Suprapubic skin (tissue), 4 donors: ENCODE data around the gene EDC4. TPM values are rescaled to one million over a fixed set of nuclear protein-coding genes. Genes with fewer than 3 reads are reported as not detected.

Source experiments
- DNase-seq, 2 donors: peaks; one replicate each; pipeline ENCODE4 v3.0.0-alpha.2; 2019; ENCODE audit warnings: low spot score in 2 of 2
- H3K27ac ChIP-seq: fragments of 200-600 bp; sonication (generic); one replicate; pipeline ENCODE4 v1.5.1; 2019
- H3K27me3 ChIP-seq: fragments of 200-600 bp; sonication (generic); one replicate; pipeline ENCODE4 v1.5.1; 2019
- H3K36me3 ChIP-seq: fragments of 200-600 bp; sonication (generic); one replicate; pipeline ENCODE4 v1.5.1; 2019
- H3K4me1 ChIP-seq: fragments of 200-600 bp; sonication (generic); one replicate; pipeline ENCODE4 v1.5.1; 2019
- H3K4me3 ChIP-seq: fragments of 200-600 bp; sonication (generic); one replicate; pipeline ENCODE4 v1.5.1; 2019; ENCODE audit warnings: mild to moderate bottlenecking
- H3K9me3 ChIP-seq: fragments of 200-600 bp; sonication (generic); one replicate; pipeline ENCODE4 v1.5.1; 2019
- EP300 ChIP-seq: sonication (generic); formaldehyde crosslinking; IDR thresholded peaks from one replicate; pipeline ENCODE4 v1.6.1; 2017; ENCODE audit warnings: antibody characterized with exemption
- POLR2A ChIP-seq, 2 donors: fragments of 450-650 bp; IDR thresholded peaks; one replicate each; pipeline ENCODE4 v1.6.1; 2017; ENCODE audit warnings: antibody characterized with exemption in 2 of 2, mild to moderate bottlenecking in 2 of 2, moderate library complexity in 2 of 2
- POLR2AphosphoS5 ChIP-seq, 3 donors: sonication (generic); formaldehyde crosslinking; IDR thresholded peaks; one replicate each; pipeline ENCODE4 v1.6.1; 2017; ENCODE audit warnings: antibody characterized with exemption in 3 of 3
- WGBS: methylation state at CpG from one replicate; pipeline ENCODE4 v1.1.5; 2018; 5-methylcytosine and 5-hydroxymethylcytosine counted together
- total RNA-seq, 4 donors: library from RNA; depleted of rRNA; stranded (reverse); fragments of >200 nt; gene quantifications; one replicate each; pipeline ENCODE4 v1.1.0, GENCODE V29; 2016
- TF ChIP-seq, protein P1 (sequence below), 2 donors: fragments of 200-600 bp in 1 of 2; fragments of 450-650 bp in 1 of 2; sonication (generic) in 1 of 2; IDR thresholded peaks; one replicate each; pipeline ENCODE4 v1.5.1; 2016 to 2019; ENCODE audit warnings: antibody characterized with exemption in 2 of 2, mild to moderate bottlenecking in 1 of 2, moderate library complexity in 1 of 2

EDC4 gene
- total RNA-seq, 4 donors from 2014 or later, result 59.5 to 110 (median 68.0) TPM

- H3K27ac ChIP-seq, result no peak overlapping the region
- no peak for TF ChIP-seq EP300
- TF ChIP-seq POLR2AphosphoS5 (IDR thresholded peaks at IDR 0.05), result no peak
- TF ChIP-seq POLR2A (IDR thresholded peaks at IDR 0.05), result no peak
- no peaks in the 10 kb centered on the region for H3K27me3 ChIP-seq
- H3K4me1 ChIP-seq, result peaks cover 35% of the 10 kb centered on the region
- DNase-seq, result no peak
- 83% methylated on average over 7 of the region's 7 CpGs for WGBS
- H3K9me3 ChIP-seq, result no peaks in the 10 kb centered on the region
- H3K36me3 ChIP-seq, result peaks cover 34% of the 10 kb centered on the region
- H3K4me3 ChIP-seq, result no peak overlapping the region
Observed at GRCh38 chr16:67928147-67928546, 55.3 kb downstream of the EDC4 start.

DNA sequence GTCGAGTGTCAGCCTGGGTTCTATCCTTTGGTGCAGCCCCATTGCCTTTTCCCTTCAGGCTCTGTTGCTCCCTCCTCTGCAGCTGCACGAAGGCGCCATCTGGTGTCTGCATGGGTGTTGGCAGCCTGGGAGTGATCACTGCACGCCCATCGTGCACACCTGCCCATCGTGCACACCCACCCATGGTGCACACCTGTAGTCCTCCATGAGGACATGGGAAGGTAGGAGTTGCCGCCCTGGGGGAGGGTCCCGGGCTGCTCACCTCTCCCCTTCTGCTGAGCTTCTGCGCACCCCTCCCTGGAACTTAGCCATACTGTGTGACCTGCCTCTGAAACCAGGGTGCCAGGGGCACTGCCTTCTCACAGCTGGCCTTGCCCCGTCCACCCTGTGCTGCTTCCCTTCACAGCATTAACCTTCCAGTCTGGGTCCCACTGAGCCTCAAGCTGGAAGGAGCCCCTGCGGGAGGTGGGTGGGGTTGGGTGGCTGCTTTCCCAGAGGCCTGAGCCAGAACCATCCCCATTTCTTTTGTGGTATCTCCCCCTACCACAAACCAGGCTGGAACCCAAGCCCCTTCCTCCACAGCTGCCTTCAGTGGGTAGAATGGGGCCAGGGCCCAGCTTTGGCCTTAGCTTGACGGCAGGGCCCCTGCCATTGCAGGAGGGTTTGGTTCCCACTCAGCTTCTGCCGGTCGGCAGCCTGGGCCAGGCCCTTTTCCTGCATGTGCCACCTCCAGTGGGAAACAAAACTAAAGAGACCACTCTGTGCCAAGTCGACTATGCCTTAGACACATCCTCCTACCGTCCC lies 55.9 kb downstream of the EDC4 start:
- 66% methylated on average over 6 of the region's 16 CpGs for WGBS
- Histone ChIP-seq H3K27ac (no peak overlapping the region), H3K4me3 (no peak overlapping the region), H3K9me3 (no peaks in the 10 kb centered on the region), H3K27me3 (no peaks in the 10 kb centered on the region), H3K36me3 (peaks cover 34% of the 10 kb centered on the region), H3K4me1 (peaks cover 29% of the 10 kb centered on the region)
- no peak for TF ChIP-seq EP300
- TF ChIP-seq, protein P1, sequence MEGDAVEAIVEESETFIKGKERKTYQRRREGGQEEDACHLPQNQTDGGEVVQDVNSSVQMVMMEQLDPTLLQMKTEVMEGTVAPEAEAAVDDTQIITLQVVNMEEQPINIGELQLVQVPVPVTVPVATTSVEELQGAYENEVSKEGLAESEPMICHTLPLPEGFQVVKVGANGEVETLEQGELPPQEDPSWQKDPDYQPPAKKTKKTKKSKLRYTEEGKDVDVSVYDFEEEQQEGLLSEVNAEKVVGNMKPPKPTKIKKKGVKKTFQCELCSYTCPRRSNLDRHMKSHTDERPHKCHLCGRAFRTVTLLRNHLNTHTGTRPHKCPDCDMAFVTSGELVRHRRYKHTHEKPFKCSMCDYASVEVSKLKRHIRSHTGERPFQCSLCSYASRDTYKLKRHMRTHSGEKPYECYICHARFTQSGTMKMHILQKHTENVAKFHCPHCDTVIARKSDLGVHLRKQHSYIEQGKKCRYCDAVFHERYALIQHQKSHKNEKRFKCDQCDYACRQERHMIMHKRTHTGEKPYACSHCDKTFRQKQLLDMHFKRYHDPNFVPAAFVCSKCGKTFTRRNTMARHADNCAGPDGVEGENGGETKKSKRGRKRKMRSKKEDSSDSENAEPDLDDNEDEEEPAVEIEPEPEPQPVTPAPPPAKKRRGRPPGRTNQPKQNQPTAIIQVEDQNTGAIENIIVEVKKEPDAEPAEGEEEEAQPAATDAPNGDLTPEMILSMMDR (IDR thresholded peaks at IDR 0.05), result peak; percentile 59 to 85
- no peak for TF ChIP-seq POLR2A (IDR thresholded peaks at IDR 0.05)
- no peak for TF ChIP-seq POLR2AphosphoS5 (IDR thresholded peaks at IDR 0.05)
- DNase-seq, result peak in 1 of 2 donors; percentile 84

DNA sequence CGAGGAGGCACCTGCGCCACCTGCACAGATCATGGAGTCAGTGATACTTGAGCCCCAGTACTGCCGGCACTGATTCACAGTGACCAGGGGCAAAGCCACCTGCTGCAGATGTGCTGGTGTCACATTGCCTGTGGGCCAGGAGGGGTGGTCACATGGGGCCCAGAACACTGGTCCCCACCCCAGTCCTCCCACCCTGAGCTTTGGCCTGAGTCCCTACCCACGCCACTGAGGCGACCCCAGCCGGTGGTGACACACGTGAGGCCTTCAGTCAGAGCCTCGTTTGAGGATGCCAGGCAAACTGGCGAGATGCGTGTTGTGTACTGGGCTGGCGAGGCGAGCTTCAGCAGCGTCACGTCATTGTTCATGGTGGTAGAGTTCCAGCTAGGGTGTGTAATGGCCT lies 57.3 kb downstream of the EDC4 start:
- no peak for TF ChIP-seq POLR2A (IDR thresholded peaks at IDR 0.05)
- TF ChIP-seq, protein P1 (IDR thresholded peaks at IDR 0.05), result no peak
- TF ChIP-seq EP300, result no peak
- no peak for TF ChIP-seq POLR2AphosphoS5 (IDR thresholded peaks at IDR 0.05)
- H3K4me1 ChIP-seq, result peaks cover 27% of the 10 kb centered on the region
- peak in 1 of 2 donors; percentile 59 for DNase-seq
- no peaks in the 10 kb centered on the region for H3K9me3 ChIP-seq
- no peak overlapping the region for H3K4me3 ChIP-seq
- H3K36me3 ChIP-seq, result peaks cover 34% of the 10 kb centered on the region
- 85% methylated on average over 11 of the region's 14 CpGs for WGBS
- H3K27me3 ChIP-seq, result no peaks in the 10 kb centered on the region
- no peak overlapping the region for H3K27ac ChIP-seq

- TF ChIP-seq, protein P1 (IDR thresholded peaks at IDR 0.05), result no peak
- no peak for TF ChIP-seq POLR2AphosphoS5 (IDR thresholded peaks at IDR 0.05)
- Histone ChIP-seq H3K4me3 (no peak overlapping the region), H3K27ac (no peak overlapping the region), H3K9me3 (no peaks in the 10 kb centered on the region), H3K4me1 (peaks cover 27% of the 10 kb centered on the region), H3K27me3 (no peaks in the 10 kb centered on the region), H3K36me3 (peaks cover 34% of the 10 kb centered on the region)
- 90% methylated on average over 14 of the region's 17 CpGs for WGBS
- DNase-seq, result no peak
Observed at GRCh38 chr16:67930678-67931211, 57.9 kb downstream of the EDC4 start.

Other genes with a start within 250 kb of the EDC4 start
- 1 to 10 TPM in 1 of 4 donors, under 1 TPM in 3; 0.19 to 2.3 (median 0.51) TPM for gene CARMIL2, start 227.9 kb upstream of the EDC4 start, total RNA-seq
- 10 to 100 TPM; 17.6 to 33.9 (median 22.3) TPM for gene ACD, start 212.8 kb upstream of the EDC4 start, total RNA-seq
- 1 to 10 TPM; 2.3 to 4.3 (median 3.4) TPM for gene PARD6A, start 212.1 kb upstream of the EDC4 start, total RNA-seq
- 10 to 100 TPM; 10.1 to 33.6 (median 13.7) TPM for gene ENKD1, start 206.3 kb upstream of the EDC4 start, total RNA-seq
- 1 to 10 TPM; 2.1 to 6.8 (median 3.6) TPM for gene C16orf86, start 206.2 kb upstream of the EDC4 start, total RNA-seq
- 10 to 100 TPM; 18.3 to 31.1 (median 25.9) TPM for gene GFOD2, start 153.7 kb upstream of the EDC4 start, total RNA-seq
- 10 to 100 TPM; 18.4 to 35.2 (median 27.6) TPM for gene RANBP10, start 66.5 kb upstream of the EDC4 start, total RNA-seq
- gene TSNAXIP1, start 66.2 kb upstream of the EDC4 start, total RNA-seq, result 1 to 10 TPM in 2 of 4 donors, under 1 TPM in 2; 0.34 to 1.4 (median 0.87) TPM
- gene THAP11, start 30.7 kb upstream of the EDC4 start, total RNA-seq, result 10 to 100 TPM; 45.7 to 92.0 (median 76.4) TPM
- 100 to 1,000 TPM; 101 to 161 (median 113) TPM for gene NUTF2, start 26.1 kb upstream of the EDC4 start, total RNA-seq
- 100 to 1,000 TPM; 140 to 311 (median 201) TPM for gene CENPT, start 25.4 kb upstream of the EDC4 start, total RNA-seq
- 1 to 10 TPM in 3 of 4 donors, not detected in 1; 4.3 to 5.6 (median 4.7) TPM for gene NRN1L, start 11.8 kb downstream of the EDC4 start, total RNA-seq
- 10 to 100 TPM; 16.4 to 26.9 (median 24.5) TPM for gene PSKH1, start 20.2 kb downstream of the EDC4 start, total RNA-seq
- 1 to 10 TPM in 3 of 4 donors, under 1 TPM in 1; 0.55 to 2.7 (median 1.8) TPM for gene CTRL, start 58.8 kb downstream of the EDC4 start, total RNA-seq
- 10 to 100 TPM; 13.5 to 31.2 (median 16.3) TPM for gene PSMB10, start 63.8 kb downstream of the EDC4 start, total RNA-seq
- gene LCAT, start 71.1 kb downstream of the EDC4 start, total RNA-seq, result 10 to 100 TPM; 10.6 to 61.4 (median 22.6) TPM
- gene SLC12A4, start 95.6 kb downstream of the EDC4 start, total RNA-seq, result 100 to 1,000 TPM in 1 of 4 donors, 10 to 100 TPM in 3; 31.2 to 165 (median 72.2) TPM
- gene DPEP3, start 107.4 kb downstream of the EDC4 start, total RNA-seq, result not detected
- gene DPEP2, start 126.4 kb downstream of the EDC4 start, total RNA-seq, result under 1 TPM in 1 of 4 donors, not detected in 3; 0.56 TPM
- gene DPEP2NB, start 142.9 kb downstream of the EDC4 start, total RNA-seq, result not detected
- 10 to 100 TPM in 2 of 4 donors, 1 to 10 TPM in 2; 9.0 to 22.5 (median 13.0) TPM for gene DDX28, start 150.2 kb downstream of the EDC4 start, total RNA-seq
- gene DUS2, start 150.2 kb downstream of the EDC4 start, total RNA-seq, result 10 to 100 TPM; 14.4 to 21.6 (median 15.5) TPM
- gene NFATC3, start 212.3 kb downstream of the EDC4 start, total RNA-seq, result 10 to 100 TPM; 32.7 to 58.1 (median 36.9) TPM